MM.1S (cell line): ENCODE results near the gene KRT27.

ENCODE experiments used
- DNase-seq: peaks from one replicate; pipeline ENCODE4 v3.0.0-alpha.2; 2015
- H2AFZ ChIP-seq: fragments of 300-600 bp; sonication (generic); 2 replicates; pipeline ENCODE4 v1.6.0; 2016; ENCODE audit warnings: antibody characterized with exemption, low read length
- H3F3A ChIP-seq: fragments of 300-600 bp; sonication (generic); 2 replicates; pipeline ENCODE4 v1.6.1; 2016; ENCODE audit warnings: mild to moderate bottlenecking, antibody characterized with exemption, low read length, moderate library complexity, mixed read lengths; ENCODE audit not compliant: insufficient read depth
- H3K27ac ChIP-seq: fragments of 300-600 bp; sonication (generic); 2 replicates; pipeline ENCODE4 v1.5.1; 2016; ENCODE audit warnings: mild to moderate bottlenecking, low read length
- H3K27me3 ChIP-seq: fragments of 300-600 bp; sonication (generic); replicated peaks from 2 replicates; pipeline ENCODE4 v1.6.0; 2016; ENCODE audit warnings: low read length; ENCODE audit not compliant: insufficient read depth
- H3K36me3 ChIP-seq: fragments of 300-600 bp; sonication (generic); replicated peaks from 2 replicates; pipeline ENCODE4 v1.6.1; 2016; ENCODE audit warnings: mild to moderate bottlenecking, low read length, mixed read lengths; ENCODE audit not compliant: insufficient read depth
- H3K4me1 ChIP-seq: fragments of 300-600 bp; sonication (generic); 2 replicates; pipeline ENCODE4 v1.6.1; 2016; ENCODE audit warnings: low read length, mixed read lengths
- H3K4me2 ChIP-seq: fragments of 300-600 bp; sonication (generic); 2 replicates; pipeline ENCODE4 v1.6.0; 2016; ENCODE audit warnings: low read depth, low read length
- H3K4me3 ChIP-seq: fragments of 300-600 bp; sonication (generic); 2 replicates; pipeline ENCODE4 v1.5.1; 2016; ENCODE audit warnings: low read length, mixed read lengths
- H3K79me2 ChIP-seq: fragments of 300-600 bp; sonication (generic); 2 replicates; pipeline ENCODE4 v1.6.1; 2016; ENCODE audit warnings: mixed run types, low read length, mixed read lengths
- H3K9ac ChIP-seq: fragments of 300-600 bp; sonication (generic); 2 replicates; pipeline ENCODE4 v1.6.1; 2016; ENCODE audit warnings: low read length, mixed read lengths
- H3K9me2 ChIP-seq: fragments of 300-600 bp; sonication (generic); replicated peaks from 2 replicates; pipeline ENCODE4 v1.6.1; 2016; ENCODE audit warnings: mild to moderate bottlenecking, low read length, mixed read lengths; ENCODE audit not compliant: insufficient read depth
- H3K9me3 ChIP-seq: fragments of 300-600 bp; sonication (generic); replicated peaks from 2 replicates; pipeline ENCODE4 v1.6.1; 2016; ENCODE audit warnings: mild to moderate bottlenecking, low read length, mixed read lengths; ENCODE audit not compliant: insufficient read depth
- H4K20me1 ChIP-seq: fragments of 300-600 bp; sonication (generic); 2 replicates; pipeline ENCODE4 v1.6.1; 2016; ENCODE audit warnings: mild to moderate bottlenecking, low read length, moderate library complexity, mixed read lengths; ENCODE audit not compliant: insufficient read depth
- EZH2 ChIP-seq: fragments of 300-600 bp; sonication (generic); optimal IDR thresholded peaks from 2 replicates; pipeline ENCODE3; 2017; ENCODE audit warnings: low read depth, mild to moderate bottlenecking, antibody characterized with exemption, low read length, mixed read lengths
- EZH2phosphoT487 ChIP-seq: fragments of 300-600 bp; sonication (generic); IDR thresholded peaks from 2 replicates; pipeline ENCODE4 v1.6.1; 2018; ENCODE audit warnings: antibody characterized with exemption, low read length
- TF ChIP-seq, protein P1 (sequence below): fragments of 300-600 bp; sonication (generic); IDR thresholded peaks from 2 replicates; pipeline ENCODE4 v1.5.1; 2016; ENCODE audit warnings: antibody characterized with exemption, low read length, mixed read lengths

Gene KRT27

GRCh38 chr17:40800381-40800780, 18.0 kb upstream of the KRT27 start:
- H3K79me2 ChIP-seq: no peaks in the 10 kb centered on the region
- no peak for TF ChIP-seq EZH2
- no peak for TF ChIP-seq EZH2phosphoT487
- TF ChIP-seq, protein P1, sequence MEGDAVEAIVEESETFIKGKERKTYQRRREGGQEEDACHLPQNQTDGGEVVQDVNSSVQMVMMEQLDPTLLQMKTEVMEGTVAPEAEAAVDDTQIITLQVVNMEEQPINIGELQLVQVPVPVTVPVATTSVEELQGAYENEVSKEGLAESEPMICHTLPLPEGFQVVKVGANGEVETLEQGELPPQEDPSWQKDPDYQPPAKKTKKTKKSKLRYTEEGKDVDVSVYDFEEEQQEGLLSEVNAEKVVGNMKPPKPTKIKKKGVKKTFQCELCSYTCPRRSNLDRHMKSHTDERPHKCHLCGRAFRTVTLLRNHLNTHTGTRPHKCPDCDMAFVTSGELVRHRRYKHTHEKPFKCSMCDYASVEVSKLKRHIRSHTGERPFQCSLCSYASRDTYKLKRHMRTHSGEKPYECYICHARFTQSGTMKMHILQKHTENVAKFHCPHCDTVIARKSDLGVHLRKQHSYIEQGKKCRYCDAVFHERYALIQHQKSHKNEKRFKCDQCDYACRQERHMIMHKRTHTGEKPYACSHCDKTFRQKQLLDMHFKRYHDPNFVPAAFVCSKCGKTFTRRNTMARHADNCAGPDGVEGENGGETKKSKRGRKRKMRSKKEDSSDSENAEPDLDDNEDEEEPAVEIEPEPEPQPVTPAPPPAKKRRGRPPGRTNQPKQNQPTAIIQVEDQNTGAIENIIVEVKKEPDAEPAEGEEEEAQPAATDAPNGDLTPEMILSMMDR: no peak
- no peaks in the 10 kb centered on the region for H4K20me1 ChIP-seq
- no peak overlapping the region for H2AFZ ChIP-seq
- H3K27ac ChIP-seq: no peak overlapping the region
- no peaks in the 10 kb centered on the region for H3F3A ChIP-seq
- H3K4me3 ChIP-seq: no peak overlapping the region
- no peak overlapping the region for H3K4me2 ChIP-seq
- no peaks in the 10 kb centered on the region for H3K9me2 ChIP-seq
- H3K9me3 ChIP-seq: no peaks in the 10 kb centered on the region
- DNase-seq: no peak
- no peak overlapping the region for H3K9ac ChIP-seq
- H3K27me3 ChIP-seq: no peaks in the 10 kb centered on the region
- H3K4me1 ChIP-seq: no peaks in the 10 kb centered on the region
- H3K36me3 ChIP-seq: no peaks in the 10 kb centered on the region

DNA sequence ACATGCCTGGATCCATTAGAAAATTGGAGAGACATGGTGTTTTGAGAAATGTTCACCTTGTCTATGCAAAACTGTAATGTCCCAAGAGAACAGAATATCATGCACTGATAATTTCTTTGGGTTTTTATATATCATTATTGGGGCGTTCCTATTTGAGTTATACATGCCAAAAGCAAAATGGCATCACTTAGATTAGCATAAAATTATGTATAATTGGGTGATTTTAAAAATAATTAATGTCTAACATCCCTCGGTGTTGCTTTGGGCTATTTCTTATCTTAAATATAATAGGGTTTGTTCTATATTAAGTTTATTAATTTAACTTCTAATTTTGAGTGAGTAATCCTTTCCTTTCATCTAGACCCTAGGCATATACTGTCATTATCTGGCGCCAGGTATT, 17.5 kb upstream of the KRT27 start, which contains the start of gene KRT28:
KRT28 (minus strand) TSS at position 101 of the 400 bp plus-strand sequence; CDS start at position 35, 66 bp downstream.
- H3K27ac ChIP-seq: no peak within 1 kb of the TSS
- no peak within 1 kb of the TSS for H2AFZ ChIP-seq
- no peak for DNase-seq
- no peaks in the 10 kb centered on the region for H3K4me1 ChIP-seq
- H3K36me3 ChIP-seq: no peaks in the 10 kb centered on the region
- H3K9me2 ChIP-seq: no peaks in the 10 kb centered on the region
- no peak within 1 kb of the TSS for H3K4me2 ChIP-seq
- H3K4me3 ChIP-seq: no peak within 1 kb of the TSS
- H4K20me1 ChIP-seq: no peaks in the 10 kb centered on the region
- no peaks in the 10 kb centered on the region for H3K9me3 ChIP-seq
- no peaks in the 10 kb centered on the region for H3K27me3 ChIP-seq
- H3K79me2 ChIP-seq: no peaks in the 10 kb centered on the region
- H3F3A ChIP-seq: no peaks in the 10 kb centered on the region
- no peak within 1 kb of the TSS for H3K9ac ChIP-seq
- TF ChIP-seq EZH2phosphoT487 (no peak), EZH2 (no peak)
- TF ChIP-seq, protein P1: no peak

GRCh38 chr17:40796846-40797245, 14.5 kb upstream of the KRT27 start:
- TF ChIP-seq EZH2phosphoT487 (no peak), EZH2 (no peak)
- TF ChIP-seq, protein P1: no peak
- no peak overlapping the region for H2AFZ ChIP-seq
- no peaks in the 10 kb centered on the region for H3K79me2 ChIP-seq
- no peaks in the 10 kb centered on the region for H3K36me3 ChIP-seq
- no peaks in the 10 kb centered on the region for H3K27me3 ChIP-seq
- no peak overlapping the region for H3K4me2 ChIP-seq
- no peak overlapping the region for H3K27ac ChIP-seq
- H4K20me1 ChIP-seq: no peaks in the 10 kb centered on the region
- H3K4me3 ChIP-seq: no peak overlapping the region
- DNase-seq: no peak
- H3K9me3 ChIP-seq: no peaks in the 10 kb centered on the region
- no peaks in the 10 kb centered on the region for H3K4me1 ChIP-seq
- H3K9ac ChIP-seq: no peak overlapping the region
- no peaks in the 10 kb centered on the region for H3F3A ChIP-seq
- no peaks in the 10 kb centered on the region for H3K9me2 ChIP-seq
